ENCODE results near the gene RTN4. TPM values are rescaled to one million over a fixed set of nuclear protein-coding genes. Genes with fewer than 3 reads are reported as not detected.

RTN4 gene
- polyA plus RNA-seq, 4 donors = 98.1 to 291 (median 158) TPM

DNA sequence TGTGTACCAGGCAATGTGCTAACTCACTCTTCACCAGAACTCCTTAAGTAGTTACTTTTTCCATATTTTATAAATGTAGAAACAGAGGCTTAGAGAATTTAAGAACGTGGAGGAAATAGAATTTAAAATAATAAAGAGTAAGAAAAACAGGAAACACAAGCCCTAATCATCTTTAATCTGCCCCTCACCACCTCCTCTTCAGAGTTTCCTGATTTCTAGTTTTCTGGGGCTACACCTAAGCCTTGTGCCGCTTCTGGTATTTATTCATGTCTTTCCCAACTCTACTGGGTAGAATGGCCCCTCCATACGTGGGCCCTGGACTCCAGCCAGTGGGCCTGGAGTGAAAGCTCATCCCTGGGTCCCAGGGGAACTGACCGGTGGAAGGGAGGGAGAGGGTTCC lies 85.4 kb downstream of the RTN4 start:
- Histone ChIP-seq H3K27me3 (ENCODE audit: control insufficient read depth in 3 of 3, insufficient read depth in 3 of 3, low read length in 3 of 3) (no peaks in the 10 kb centered on the region), H3K4me1 (ENCODE audit: control insufficient read depth in 3 of 3, insufficient read depth in 2 of 3, low read depth in 1 of 3, low read length in 2 of 3) (peaks cover 0 to 15% (median 3%) of the 10 kb centered on the region in 3 donors), H3K4me3 (ENCODE audit: low read depth in 1 of 3, low read length in 3 of 3) (no peak overlapping the region), H3K36me3 (ENCODE audit: control insufficient read depth in 3 of 3, insufficient read depth in 2 of 3, low read depth in 1 of 3, low read length in 3 of 3) (peaks cover 0 to 27% (median 0%) of the 10 kb centered on the region in 3 donors), H3K9me3 (ENCODE audit: control insufficient read depth in 2 of 2, insufficient read depth in 1 of 2, low read depth in 1 of 2, low read length in 1 of 2) (peaks cover 0 to 3% of the 10 kb centered on the region in 2 donors), H3K27ac (ENCODE audit: low read depth in 1 of 3, low read length in 2 of 3) (no peak overlapping the region)
- FAIRE-seq = no peak
- no peak for DNase-seq
- WGBS, 3 donors = 63 to 85% (median 73%) methylated on average over 4 of the region's 4 CpGs

DNA sequence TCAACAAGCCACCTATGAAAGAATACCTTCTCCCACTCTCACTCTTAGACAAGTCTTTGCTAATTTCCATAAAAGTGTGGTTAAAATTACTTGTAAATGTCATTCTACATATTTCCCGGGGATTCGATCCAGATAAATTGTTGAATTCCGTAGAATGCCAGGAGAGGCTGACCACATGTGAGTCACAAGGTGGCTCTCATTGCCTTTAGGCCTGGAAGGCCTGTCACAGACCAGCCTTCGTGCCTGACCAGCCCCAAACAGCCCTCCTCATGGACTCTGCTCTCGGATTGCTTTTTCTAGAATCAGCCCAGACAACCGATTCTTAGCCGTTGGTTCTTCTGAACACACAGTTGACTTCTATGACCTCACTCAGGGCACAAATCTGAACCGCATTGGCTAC lies 86.0 kb downstream of the RTN4 start:
- Histone ChIP-seq H3K4me1 (ENCODE audit: control insufficient read depth in 3 of 3, insufficient read depth in 2 of 3, low read depth in 1 of 3, low read length in 2 of 3) (peaks cover 0 to 15% (median 3%) of the 10 kb centered on the region in 3 donors), H3K9me3 (ENCODE audit: control insufficient read depth in 2 of 2, insufficient read depth in 1 of 2, low read depth in 1 of 2, low read length in 1 of 2) (peaks cover 0 to 3% of the 10 kb centered on the region in 2 donors), H3K4me3 (ENCODE audit: low read depth in 1 of 3, low read length in 3 of 3) (no peak overlapping the region), H3K27ac (ENCODE audit: low read depth in 1 of 3, low read length in 2 of 3) (no peak overlapping the region), H3K27me3 (ENCODE audit: control insufficient read depth in 3 of 3, insufficient read depth in 3 of 3, low read length in 3 of 3) (no peaks in the 10 kb centered on the region), H3K36me3 (ENCODE audit: control insufficient read depth in 3 of 3, insufficient read depth in 2 of 3, low read depth in 1 of 3, low read length in 3 of 3) (peaks cover 0 to 24% (median 0%) of the 10 kb centered on the region in 3 donors)
- 96 to 97% (median 97%) methylated on average over 8 of the region's 8 CpGs for WGBS, 3 donors
- FAIRE-seq (no peak), DNase-seq (no peak)

- peak; percentile 22 to 65 for DNase-seq
- H3K27ac ChIP-seq (ENCODE audit: low read depth in 1 of 3, low read length in 2 of 3) = peak overlapping the region; percentile 44 to 72 (median 47)
Observed at GRCh38 chr2:54963476-54963875, 86.8 kb downstream of the RTN4 start.

DNA sequence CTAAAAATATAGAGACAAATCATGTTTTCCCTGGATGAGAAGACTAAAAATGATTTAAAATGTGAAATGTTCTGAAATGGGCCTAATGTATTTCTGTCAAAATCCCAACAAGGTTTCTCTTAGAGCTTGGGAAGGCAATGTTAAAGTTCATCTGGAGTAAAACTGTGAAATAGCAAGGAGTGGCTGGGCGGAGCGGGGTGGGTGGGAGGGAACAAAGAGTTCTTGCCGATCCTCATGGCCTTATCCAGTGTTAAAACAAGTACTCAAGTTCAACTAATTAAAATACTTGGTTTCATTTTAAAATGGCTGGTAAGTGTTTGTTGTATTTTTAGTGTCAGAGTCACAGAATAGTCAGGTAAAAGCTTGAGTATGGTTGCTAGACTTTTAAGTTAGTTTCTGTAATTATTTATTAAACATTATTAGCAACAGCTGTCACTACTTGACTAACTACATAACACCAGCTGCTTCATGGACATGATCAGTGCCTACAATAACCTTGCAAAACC lies 87.3 kb downstream of the RTN4 start:
- DNase-seq = peak; percentile 64 to 81
- H3K4me1 ChIP-seq (ENCODE audit: control insufficient read depth in 3 of 3, insufficient read depth in 2 of 3, low read depth in 1 of 3, low read length in 2 of 3) = peaks cover 0 to 15% (median 3%) of the 10 kb centered on the region in 3 donors
- H3K27me3 ChIP-seq (ENCODE audit: control insufficient read depth in 3 of 3, insufficient read depth in 3 of 3, low read length in 3 of 3) = no peaks in the 10 kb centered on the region
- 12 to 56% (median 50%) methylated on average over 3 of the region's 3 CpGs for WGBS, 3 donors
- H3K27ac ChIP-seq (ENCODE audit: low read depth in 1 of 3, low read length in 2 of 3) = peak overlapping the region; percentile 44 to 84 (median 63)
- H3K9me3 ChIP-seq (ENCODE audit: control insufficient read depth in 2 of 2, insufficient read depth in 1 of 2, low read depth in 1 of 2, low read length in 1 of 2) = peaks cover 0 to 3% of the 10 kb centered on the region in 2 donors
- H3K36me3 ChIP-seq (ENCODE audit: control insufficient read depth in 3 of 3, insufficient read depth in 2 of 3, low read depth in 1 of 3, low read length in 3 of 3) = peaks cover 0 to 13% (median 0%) of the 10 kb centered on the region in 3 donors
- no peak overlapping the region for H3K4me3 ChIP-seq (ENCODE audit: low read depth in 1 of 3, low read length in 3 of 3)
- no peak for FAIRE-seq

More at GRCh38 chr2:54963476-54963875, 86.8 kb downstream of the RTN4 start:
- FAIRE-seq = no peak
- 73 to 91% (median 88%) methylated on average over 2 of the region's 2 CpGs for WGBS, 3 donors
- Histone ChIP-seq H3K36me3 (ENCODE audit: control insufficient read depth in 3 of 3, insufficient read depth in 2 of 3, low read depth in 1 of 3, low read length in 3 of 3) (peaks cover 0 to 18% (median 0%) of the 10 kb centered on the region in 3 donors), H3K27me3 (ENCODE audit: control insufficient read depth in 3 of 3, insufficient read depth in 3 of 3, low read length in 3 of 3) (no peaks in the 10 kb centered on the region), H3K9me3 (ENCODE audit: control insufficient read depth in 2 of 2, insufficient read depth in 1 of 2, low read depth in 1 of 2, low read length in 1 of 2) (peaks cover 0 to 3% of the 10 kb centered on the region in 2 donors), H3K4me1 (ENCODE audit: control insufficient read depth in 3 of 3, insufficient read depth in 2 of 3, low read depth in 1 of 3, low read length in 2 of 3) (peaks cover 0 to 15% (median 3%) of the 10 kb centered on the region in 3 donors), H3K4me3 (ENCODE audit: low read depth in 1 of 3, low read length in 3 of 3) (no peak overlapping the region)

DNA sequence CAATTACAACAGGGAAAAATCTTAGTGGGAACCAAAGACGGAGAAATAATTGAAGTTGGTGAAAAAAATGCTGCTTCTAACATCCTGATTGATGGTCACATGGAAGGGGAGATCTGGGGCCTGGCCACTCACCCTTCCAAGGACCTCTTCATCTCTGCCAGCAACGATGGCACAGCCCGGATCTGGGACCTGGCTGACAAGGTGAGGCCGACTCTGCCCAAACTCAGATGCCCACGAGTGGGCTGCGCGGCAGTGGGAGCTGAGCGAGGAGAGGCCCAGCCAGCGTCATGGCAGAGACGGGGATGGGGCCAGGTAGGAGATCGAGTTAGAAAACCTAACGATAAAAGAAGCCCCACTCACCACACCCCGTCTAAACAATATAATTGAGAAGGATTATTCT lies 87.7 kb downstream of the RTN4 start:
- Histone ChIP-seq H3K9me3 (ENCODE audit: control insufficient read depth in 2 of 2, insufficient read depth in 1 of 2, low read depth in 1 of 2, low read length in 1 of 2) (peaks cover 0 to 3% of the 10 kb centered on the region in 2 donors), H3K36me3 (ENCODE audit: control insufficient read depth in 3 of 3, insufficient read depth in 2 of 3, low read depth in 1 of 3, low read length in 3 of 3) (peaks cover 0 to 9% (median 0%) of the 10 kb centered on the region in 3 donors), H3K27me3 (ENCODE audit: control insufficient read depth in 3 of 3, insufficient read depth in 3 of 3, low read length in 3 of 3) (no peaks in the 10 kb centered on the region), H3K27ac (ENCODE audit: low read depth in 1 of 3, low read length in 2 of 3) (peak overlapping the region in 2 of 3 donors; percentile 63 to 84), H3K4me1 (ENCODE audit: control insufficient read depth in 3 of 3, insufficient read depth in 2 of 3, low read depth in 1 of 3, low read length in 2 of 3) (peaks cover 0 to 15% (median 3%) of the 10 kb centered on the region in 3 donors), H3K4me3 (ENCODE audit: low read depth in 1 of 3, low read length in 3 of 3) (no peak overlapping the region)
- WGBS, 3 donors = 71 to 86% (median 79%) methylated on average over 13 of the region's 13 CpGs
- DNase-seq = no peak
- no peak for FAIRE-seq

DNA sequence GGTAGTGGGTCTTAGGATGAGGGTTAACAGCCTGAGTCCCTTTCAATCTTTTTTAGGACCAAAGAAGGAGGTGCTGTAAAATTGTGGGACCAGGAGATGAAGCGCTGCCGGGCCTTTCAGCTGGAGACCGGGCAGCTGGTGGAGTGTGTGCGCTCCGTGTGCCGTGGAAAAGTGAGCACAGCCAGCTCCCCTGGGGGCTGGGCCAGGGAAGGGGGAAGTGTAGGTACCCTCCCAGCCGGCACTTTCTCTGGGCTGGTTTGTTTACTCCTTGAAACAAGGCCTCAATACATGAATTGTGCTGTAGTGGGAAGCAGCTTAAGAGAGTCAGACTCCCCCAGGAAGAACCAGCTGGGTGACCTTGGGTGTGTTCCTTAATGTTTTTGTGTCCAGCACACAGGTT lies 90.1 kb downstream of the RTN4 start:
- Histone ChIP-seq H3K4me1 (ENCODE audit: control insufficient read depth in 3 of 3, insufficient read depth in 2 of 3, low read depth in 1 of 3, low read length in 2 of 3) (peaks cover 0 to 19% (median 3%) of the 10 kb centered on the region in 3 donors), H3K27ac (ENCODE audit: low read depth in 1 of 3, low read length in 2 of 3) (no peak overlapping the region), H3K27me3 (ENCODE audit: control insufficient read depth in 3 of 3, insufficient read depth in 3 of 3, low read length in 3 of 3) (no peaks in the 10 kb centered on the region), H3K9me3 (ENCODE audit: control insufficient read depth in 2 of 2, insufficient read depth in 1 of 2, low read depth in 1 of 2, low read length in 1 of 2) (no peaks in the 10 kb centered on the region), H3K4me3 (ENCODE audit: low read depth in 1 of 3, low read length in 3 of 3) (no peak overlapping the region), H3K36me3 (ENCODE audit: control insufficient read depth in 3 of 3, insufficient read depth in 2 of 3, low read depth in 1 of 3, low read length in 3 of 3) (peaks cover 0 to 3% (median 0%) of the 10 kb centered on the region in 3 donors)
- no peak for FAIRE-seq
- no peak for DNase-seq
- WGBS, 3 donors = 84 to 86% (median 86%) methylated on average over 7 of the region's 7 CpGs

- H3K4me3 ChIP-seq (ENCODE audit: low read depth in 1 of 3, low read length in 3 of 3) = no peak overlapping the region
- H3K4me1 ChIP-seq (ENCODE audit: control insufficient read depth in 3 of 3, insufficient read depth in 2 of 3, low read depth in 1 of 3, low read length in 2 of 3) = peaks cover 0 to 16% (median 3%) of the 10 kb centered on the region in 3 donors
- 84 to 91% (median 89%) methylated on average over 14 of the region's 14 CpGs for WGBS, 3 donors
- DNase-seq = no peak
- H3K27me3 ChIP-seq (ENCODE audit: control insufficient read depth in 3 of 3, insufficient read depth in 3 of 3, low read length in 3 of 3) = no peaks in the 10 kb centered on the region
- no peak for FAIRE-seq
- no peaks in the 10 kb centered on the region for H3K9me3 ChIP-seq (ENCODE audit: control insufficient read depth in 2 of 2, insufficient read depth in 1 of 2, low read depth in 1 of 2, low read length in 1 of 2)
- H3K27ac ChIP-seq (ENCODE audit: low read depth in 1 of 3, low read length in 2 of 3) = no peak overlapping the region
- peaks cover 0 to 3% (median 0%) of the 10 kb centered on the region in 3 donors for H3K36me3 ChIP-seq (ENCODE audit: control insufficient read depth in 3 of 3, insufficient read depth in 2 of 3, low read depth in 1 of 3, low read length in 3 of 3)
Observed at GRCh38 chr2:54958717-54959371, 91.4 kb downstream of the RTN4 start.

- Histone ChIP-seq H3K4me1 (ENCODE audit: control insufficient read depth in 3 of 3, insufficient read depth in 2 of 3, low read depth in 1 of 3, low read length in 2 of 3) (peaks cover 0 to 5% (median under 1%) of the 10 kb centered on the region in 3 donors), H3K4me3 (ENCODE audit: low read depth in 1 of 3, low read length in 3 of 3) (no peak overlapping the region), H3K27me3 (ENCODE audit: control insufficient read depth in 3 of 3, insufficient read depth in 3 of 3, low read length in 3 of 3) (no peaks in the 10 kb centered on the region), H3K27ac (ENCODE audit: low read depth in 1 of 3, low read length in 2 of 3) (no peak overlapping the region), H3K9me3 (ENCODE audit: control insufficient read depth in 2 of 2, insufficient read depth in 1 of 2, low read depth in 1 of 2, low read length in 1 of 2) (no peaks in the 10 kb centered on the region), H3K36me3 (ENCODE audit: control insufficient read depth in 3 of 3, insufficient read depth in 2 of 3, low read depth in 1 of 3, low read length in 3 of 3) (peaks cover 0 to 1% (median 0%) of the 10 kb centered on the region in 3 donors)
- no peak for FAIRE-seq
- no peak for DNase-seq
- WGBS, 3 donors = 92 to 93% (median 92%) methylated on average over 18 of the region's 18 CpGs
Observed at GRCh38 chr2:54957321-54957999, 92.8 kb downstream of the RTN4 start.
